Stimulated activated naive B cell treated with anti-CD40 and anti-IgM and Interleukin-4, amounts not matched to agents 10 μg/mL and 1 μg/mL and 100 μg/mL, for 72 hours (primary cell): ENCODE measurements around the gene FBL.

Experiments used
- ATAC-seq, 2 donors: fragments of 150-1000 bp; cut with Tn5 transposase; replicated peaks; 2 replicates each; pipeline ENCODE4 v1.10.0; 2021; ENCODE audit warnings: moderate library complexity in 1 of 2
- DNase-seq: peaks from one replicate; pipeline ENCODE4 v3.0.0; 2021
- H3K27ac Mint-ChIP-seq: one replicate; pipeline ENCODE4 v1.8.0; 2022; ENCODE audit warnings: mild to moderate bottlenecking, mixed read lengths
- H3K27me3 Mint-ChIP-seq, 2 donors: one replicate each; pipeline ENCODE4 v1.8.0; 2022; ENCODE audit warnings: mixed read lengths in 2 of 2
- H3K36me3 Mint-ChIP-seq, 2 donors: one replicate each; pipeline ENCODE4 v1.8.0; 2022; ENCODE audit warnings: mixed read lengths in 2 of 2, mild to moderate bottlenecking in 1 of 2
- H3K4me1 Mint-ChIP-seq, 2 donors: one replicate each; pipeline ENCODE4 v1.8.0; 2022; ENCODE audit warnings: mixed read lengths in 2 of 2, mild to moderate bottlenecking in 1 of 2
- H3K4me3 Mint-ChIP-seq, 2 donors: one replicate each; pipeline ENCODE4 v1.8.0; 2022; ENCODE audit warnings: mild to moderate bottlenecking in 2 of 2, mixed read lengths in 2 of 2, moderate library complexity in 1 of 2
- H3K9me3 Mint-ChIP-seq, 2 donors: one replicate each; pipeline ENCODE4 v1.8.0; 2022; ENCODE audit warnings: mixed read lengths in 2 of 2, mild to moderate bottlenecking in 1 of 2

Gene FBL

DNA sequence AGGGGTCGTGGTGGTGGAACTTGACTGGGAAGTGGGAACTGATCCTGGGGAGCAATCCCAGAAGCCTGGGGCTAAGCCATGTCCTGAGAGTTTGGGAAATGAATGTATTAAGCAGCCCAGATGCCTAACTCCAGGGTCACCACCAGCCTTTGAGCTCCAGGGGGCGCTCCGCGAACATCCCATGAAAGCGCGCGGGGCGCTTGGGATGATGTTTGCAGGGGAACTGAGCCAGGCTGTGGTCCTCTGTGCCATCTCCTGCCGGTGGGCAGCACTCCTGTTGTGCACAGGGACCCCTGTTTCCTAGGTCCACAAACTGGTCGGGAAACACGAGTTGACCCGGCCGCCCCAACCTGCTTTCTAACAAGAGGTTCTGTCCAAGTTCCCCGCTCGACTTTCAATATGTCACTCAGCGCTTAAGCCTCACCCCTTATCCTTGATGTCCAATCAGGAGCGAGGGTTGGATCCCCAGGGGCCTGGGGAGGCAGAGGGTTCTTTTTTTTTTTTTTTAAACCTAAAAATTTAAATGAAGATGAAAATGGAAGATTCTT lies 53.1 kb downstream of the FBL start:
- peak overlapping the region; percentile 31 for H3K27ac Mint-ChIP-seq
- H3K36me3 Mint-ChIP-seq: no peaks in the 10 kb centered on the region
- H3K9me3 Mint-ChIP-seq: peaks cover 2 to 3% of the 10 kb centered on the region in 2 donors
- DNase-seq (peak; percentile 76), ATAC-seq (peak; percentile 95 to 96)
- peaks cover 9 to 17% of the 10 kb centered on the region in 2 donors for H3K4me1 Mint-ChIP-seq
- H3K4me3 Mint-ChIP-seq: peak overlapping the region; percentile 88 to 90
- peaks cover 9 to 22% of the 10 kb centered on the region in 2 donors for H3K27me3 Mint-ChIP-seq

DNA sequence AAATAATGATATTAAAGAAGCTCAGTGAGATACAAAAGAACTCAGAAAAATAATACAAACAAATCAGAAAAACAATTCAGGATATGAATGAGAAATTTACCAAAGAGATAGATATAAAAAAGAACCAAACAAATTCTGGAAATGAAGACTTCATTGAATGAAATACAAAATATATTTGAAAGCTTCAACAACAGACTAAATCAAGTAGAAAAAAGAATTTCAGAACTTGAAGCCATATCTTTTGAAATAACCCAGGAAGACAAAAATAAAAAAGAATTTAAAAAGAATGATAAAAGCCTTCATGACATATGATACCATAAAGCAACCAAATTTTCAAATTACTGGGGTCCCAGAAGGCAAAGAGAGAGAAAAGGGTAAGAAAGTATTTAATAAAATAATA lies 57.9 kb downstream of the FBL start:
- DNase-seq: no peak
- no peak for ATAC-seq
- Mint-ChIP-seq H3K4me3 (no peak overlapping the region), H3K27ac (no peak overlapping the region), H3K4me1 (peaks cover 3 to 7% of the 10 kb centered on the region in 2 donors), H3K27me3 (peaks cover 26 to 37% of the 10 kb centered on the region in 2 donors), H3K9me3 (peaks cover 5 to 8% of the 10 kb centered on the region in 2 donors), H3K36me3 (no peaks in the 10 kb centered on the region)
